ENCODE results near the gene TMEM38B.

GRCh38 chr9:105681313-105681712, 13.0 kb upstream of the TMEM38B start:
- TF ChIP-seq, protein P1, sequence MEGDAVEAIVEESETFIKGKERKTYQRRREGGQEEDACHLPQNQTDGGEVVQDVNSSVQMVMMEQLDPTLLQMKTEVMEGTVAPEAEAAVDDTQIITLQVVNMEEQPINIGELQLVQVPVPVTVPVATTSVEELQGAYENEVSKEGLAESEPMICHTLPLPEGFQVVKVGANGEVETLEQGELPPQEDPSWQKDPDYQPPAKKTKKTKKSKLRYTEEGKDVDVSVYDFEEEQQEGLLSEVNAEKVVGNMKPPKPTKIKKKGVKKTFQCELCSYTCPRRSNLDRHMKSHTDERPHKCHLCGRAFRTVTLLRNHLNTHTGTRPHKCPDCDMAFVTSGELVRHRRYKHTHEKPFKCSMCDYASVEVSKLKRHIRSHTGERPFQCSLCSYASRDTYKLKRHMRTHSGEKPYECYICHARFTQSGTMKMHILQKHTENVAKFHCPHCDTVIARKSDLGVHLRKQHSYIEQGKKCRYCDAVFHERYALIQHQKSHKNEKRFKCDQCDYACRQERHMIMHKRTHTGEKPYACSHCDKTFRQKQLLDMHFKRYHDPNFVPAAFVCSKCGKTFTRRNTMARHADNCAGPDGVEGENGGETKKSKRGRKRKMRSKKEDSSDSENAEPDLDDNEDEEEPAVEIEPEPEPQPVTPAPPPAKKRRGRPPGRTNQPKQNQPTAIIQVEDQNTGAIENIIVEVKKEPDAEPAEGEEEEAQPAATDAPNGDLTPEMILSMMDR (IDR thresholded peaks at IDR 0.05; ENCODE audit: poor library complexity): no peak
- TF ChIP-seq EZH2phosphoT487 (IDR thresholded peaks at IDR 0.05; ENCODE audit: low read depth, severe bottlenecking, unreplicated experiment): no peak

All from hepatocyte (in vitro differentiated cells).